SK-N-SH (cell line): Measurements from ENCODE around the gene PDZD8. TPM values are rescaled to one million over a fixed set of nuclear protein-coding genes. Genes with fewer than 3 reads are reported as not detected.

Source experiments
- CTCF ChIA-PET: fragments of 300-600, 350-600 bp; formaldehyde crosslinking; extraction: SDS; loops from one replicate; lab custom pipeline; 2021; lab: Yijun Ruan, JAX
- POLR2A ChIA-PET: fragments of 350-600 bp; sonication (Branson Sonifier 250); formaldehyde crosslinking; extraction: SDS; loops from one replicate; lab custom pipeline; 2020; ENCODE audit warnings: antibody characterized with exemption, inconsistent platforms; lab: Yijun Ruan, JAX
- DNase-seq: peaks from one replicate; pipeline ENCODE4 v3.0.0; 2012
- H2AFZ ChIP-seq: fragments of 200-600 bp; sonication (generic); 2 replicates; pipeline ENCODE4 v1.8.1; 2016; ENCODE audit warnings: antibody characterized with exemption, mild to moderate bottlenecking, low read depth
- H3F3A ChIP-seq: fragments of 200-600 bp; sonication (generic); replicated peaks from 2 replicates; pipeline ENCODE3; 2016; ENCODE audit warnings: antibody characterized with exemption, mild to moderate bottlenecking; ENCODE audit not compliant: insufficient read depth
- H3K27ac ChIP-seq, 2 experiments: fragments of 200-500 bp in 1 of 2; fragments of 200-600 bp in 1 of 2; sonication (Bioruptor generic) in 1 of 2; sonication (generic), shearing (Covaris generic) in 1 of 2; 2 replicates each; pipeline versions ENCODE4 v1.5.1 to v1.6.1; 2014 to 2016; ENCODE audit warnings: low read depth in 2 of 2, inconsistent platforms in 1 of 2, low read length in 1 of 2, mild to moderate bottlenecking in 1 of 2, mixed read lengths in 1 of 2
- H3K27me3 ChIP-seq: fragments of 200-600 bp; sonication (generic), shearing (Covaris generic); 2 replicates; pipeline ENCODE4 v1.6.1; 2016; ENCODE audit warnings: mixed run types; ENCODE audit not compliant: insufficient read depth
- H3K36me3 ChIP-seq, 2 experiments: fragments of 200-500 bp in 1 of 2; fragments of 200-600 bp in 1 of 2; sonication (Bioruptor generic) in 1 of 2; sonication (generic) in 1 of 2; replicated peaks in 1 of 2; 2 replicates each; pipeline versions ENCODE3 to v1.5.1; 2014 to 2016; ENCODE audit warnings: low read length in 1 of 2, mild to moderate bottlenecking in 1 of 2; ENCODE audit not compliant: insufficient read depth in 2 of 2, control insufficient read depth in 1 of 2
- H3K4me1 ChIP-seq, 2 experiments: fragments of 200-500 bp in 1 of 2; fragments of 200-600 bp in 1 of 2; sonication (Bioruptor generic) in 1 of 2; sonication (generic), shearing (Covaris generic) in 1 of 2; 2 replicates each; pipeline versions ENCODE4 v1.5.1 to v1.6.1; 2014 to 2016; ENCODE audit warnings: low read depth in 1 of 2, low read length in 1 of 2, mixed run types in 1 of 2; ENCODE audit not compliant: insufficient read depth in 2 of 2, control insufficient read depth in 1 of 2
- H3K4me2 ChIP-seq: fragments of 200-600 bp; sonication (generic), shearing (Covaris generic); 2 replicates; pipeline ENCODE4 v1.6.1; 2017; ENCODE audit warnings: mixed run types
- H3K4me3 ChIP-seq, 2 experiments: fragments of 200-500 bp in 1 of 2; fragments of 200-600 bp in 1 of 2; sonication (Bioruptor generic) in 1 of 2; sonication (generic), shearing (Covaris generic) in 1 of 2; 2 replicates each; pipeline versions ENCODE4 v1.5.1 to v1.8.1; 2014 to 2016; ENCODE audit warnings: low read depth in 2 of 2, inconsistent platforms in 1 of 2, low read length in 1 of 2, mild to moderate bottlenecking in 1 of 2, mixed read lengths in 1 of 2, moderate library complexity in 1 of 2
- H3K79me2 ChIP-seq: fragments of 200-600 bp; sonication (generic); 2 replicates; pipeline ENCODE4 v1.8.1; 2017; ENCODE audit warnings: mild to moderate bottlenecking; ENCODE audit not compliant: insufficient read depth
- H3K9ac ChIP-seq: fragments of 200-600 bp; sonication (generic); 2 replicates; pipeline ENCODE4 v1.6.1; 2017; ENCODE audit warnings: mixed run types
- H3K9me2 ChIP-seq: fragments of 200-600 bp; sonication (generic); 2 replicates; pipeline ENCODE4 v1.6.1; 2017; ENCODE audit warnings: mixed run types
- H3K9me3 ChIP-seq: fragments of 200-600 bp; sonication (generic); 2 replicates; pipeline ENCODE4 v1.6.1; 2017; ENCODE audit warnings: mixed run types, mild to moderate bottlenecking, moderate library complexity
- H4K20me1 ChIP-seq: fragments of 200-600 bp; sonication (generic); 2 replicates; pipeline ENCODE4 v1.6.1; 2017; ENCODE audit warnings: mild to moderate bottlenecking, mixed run types; ENCODE audit not compliant: insufficient read depth
- CHD2 ChIP-seq: fragments of 150-350 bp; IDR thresholded peaks from 2 replicates; pipeline ENCODE4 v1.6.1; 2018; ENCODE audit warnings: low read length; ENCODE audit not compliant: partially characterized antibody
- CTCF ChIP-seq: fragments of 200-600 bp; sonication (generic); IDR thresholded peaks from 2 replicates; pipeline ENCODE4 v1.6.1; 2017; ENCODE audit warnings: antibody characterized with exemption, mild to moderate bottlenecking, moderate library complexity
- ELF1 ChIP-seq: IDR thresholded peaks from 2 replicates; pipeline ENCODE4 v1.4.0; 2012
- FOSL2 ChIP-seq: IDR thresholded peaks from 2 replicates; pipeline ENCODE4 v1.4.0; 2012; ENCODE audit warnings: low read depth, mild to moderate bottlenecking, moderate library complexity, borderline replicate concordance
- FOXJ3 ChIP-seq: sonication (generic); formaldehyde crosslinking; IDR thresholded peaks from 2 replicates; pipeline ENCODE4 v1.5.1; 2020; ENCODE audit warnings: mild to moderate bottlenecking, missing genetic modification reagents
- GATA2 ChIP-seq: sonication (generic); formaldehyde crosslinking; IDR thresholded peaks from 2 replicates; pipeline ENCODE4 v1.5.0; 2020; ENCODE audit warnings: mild to moderate bottlenecking, missing genetic modification reagents
- IRF3 ChIP-seq: fragments of 150-350 bp; IDR thresholded peaks from 2 replicates; pipeline ENCODE4 v1.6.1; 2016; ENCODE audit warnings: mild to moderate bottlenecking, low read depth, low read length
- JUND ChIP-seq: IDR thresholded peaks from 2 replicates; pipeline ENCODE4 v1.4.0; 2012
- NFIC ChIP-seq: IDR thresholded peaks from 2 replicates; pipeline ENCODE4 v1.4.0; 2012; ENCODE audit warnings: borderline replicate concordance
- RAD21 ChIP-seq: IDR thresholded peaks from 2 replicates; pipeline ENCODE4 v1.6.1; 2012; ENCODE audit warnings: mild to moderate bottlenecking, low read length
- USF1 ChIP-seq: IDR thresholded peaks from 2 replicates; pipeline ENCODE4 v1.4.0; 2012; ENCODE audit warnings: low read depth, borderline replicate concordance
- USF2 ChIP-seq: fragments of 150-350 bp; IDR thresholded peaks from 2 replicates; pipeline ENCODE4 v1.6.1; 2017; ENCODE audit warnings: antibody characterized with exemption, low read length, low read depth, borderline replicate concordance
- WGBS: methylation state at CpG from one replicate; pipeline ENCODE4 v1.1.6; 2017; ENCODE audit warnings: low lambda C conversion rate; 5-methylcytosine and 5-hydroxymethylcytosine counted together
- polyA plus RNA-seq, 3 experiments: library from polyadenylated mRNA; depleted of rRNA; stranded (reverse); fragments of >200 nt; gene quantifications; 2 replicates each; pipeline ENCODE4 v1.2.3, GENCODE V29; 2012
- TF ChIP-seq, protein P1 (sequence below): IDR thresholded peaks from 2 replicates; pipeline ENCODE4 v1.4.0; 2012; ENCODE audit warnings: low read depth, borderline replicate concordance
- TF ChIP-seq, protein P2 (sequence below): IDR thresholded peaks from 2 replicates; pipeline ENCODE4 v1.4.0; 2012; ENCODE audit warnings: low read depth

PDZD8 gene
- polyA plus RNA-seq, 1 of the 3 experiments (the other 2 are of a cell fraction): 6.6 TPM

DNA sequence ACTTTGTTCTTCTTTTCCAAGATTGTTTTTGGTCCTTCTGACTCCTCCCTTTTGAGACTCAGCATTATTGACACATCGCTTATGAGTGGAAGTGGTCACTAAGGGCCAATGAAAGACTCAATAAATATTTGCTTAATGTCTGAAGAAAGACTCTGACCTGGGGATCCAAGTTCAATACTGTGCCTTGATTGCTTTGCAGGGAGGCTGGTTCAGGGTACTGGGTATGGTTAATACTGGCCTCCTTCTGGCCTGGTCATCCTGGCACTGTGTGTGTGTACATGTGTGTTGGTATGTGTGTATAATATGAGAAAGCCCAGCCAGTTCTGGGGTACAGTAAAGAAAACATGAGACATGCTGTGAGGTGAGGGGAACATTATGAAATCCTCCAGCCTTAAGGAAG is 7.6 kb upstream of the PDZD8 start:
- Histone ChIP-seq H3K27me3 (peaks cover 17% of the 10 kb centered on the region), H3K27ac (no peak overlapping the region), H2AFZ (no peak overlapping the region), H3F3A (no peaks in the 10 kb centered on the region), H3K9me2 (no peaks in the 10 kb centered on the region), H3K9me3 (no peaks in the 10 kb centered on the region), H3K4me3 (no peak overlapping the region), H3K79me2 (no peaks in the 10 kb centered on the region), H3K4me1 (no peaks in the 10 kb centered on the region; a peak in 1 of 4 replicates), H3K36me3 (no peaks in the 10 kb centered on the region), H4K20me1 (no peaks in the 10 kb centered on the region), H3K4me2 (no peak overlapping the region), H3K9ac (no peak overlapping the region)
- WGBS: 58% methylated on average over 1 of the region's 1 CpG
- POLR2A ChIA-PET: no interaction called here
- no peak for TF ChIP-seq NFIC
- TF ChIP-seq CTCF: no peak
- TF ChIP-seq ELF1: no peak
- TF ChIP-seq GATA2 (CRISPR knock-in tag): no peak
- no peak for TF ChIP-seq USF1
- TF ChIP-seq, protein P1, sequence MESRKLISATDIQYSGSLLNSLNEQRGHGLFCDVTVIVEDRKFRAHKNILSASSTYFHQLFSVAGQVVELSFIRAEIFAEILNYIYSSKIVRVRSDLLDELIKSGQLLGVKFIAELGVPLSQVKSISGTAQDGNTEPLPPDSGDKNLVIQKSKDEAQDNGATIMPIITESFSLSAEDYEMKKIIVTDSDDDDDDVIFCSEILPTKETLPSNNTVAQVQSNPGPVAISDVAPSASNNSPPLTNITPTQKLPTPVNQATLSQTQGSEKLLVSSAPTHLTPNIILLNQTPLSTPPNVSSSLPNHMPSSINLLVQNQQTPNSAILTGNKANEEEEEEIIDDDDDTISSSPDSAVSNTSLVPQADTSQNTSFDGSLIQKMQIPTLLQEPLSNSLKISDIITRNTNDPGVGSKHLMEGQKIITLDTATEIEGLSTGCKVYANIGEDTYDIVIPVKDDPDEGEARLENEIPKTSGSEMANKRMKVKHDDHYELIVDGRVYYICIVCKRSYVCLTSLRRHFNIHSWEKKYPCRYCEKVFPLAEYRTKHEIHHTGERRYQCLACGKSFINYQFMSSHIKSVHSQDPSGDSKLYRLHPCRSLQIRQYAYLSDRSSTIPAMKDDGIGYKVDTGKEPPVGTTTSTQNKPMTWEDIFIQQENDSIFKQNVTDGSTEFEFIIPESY: no peak
- TF ChIP-seq USF2: no peak
- TF ChIP-seq, protein P2, sequence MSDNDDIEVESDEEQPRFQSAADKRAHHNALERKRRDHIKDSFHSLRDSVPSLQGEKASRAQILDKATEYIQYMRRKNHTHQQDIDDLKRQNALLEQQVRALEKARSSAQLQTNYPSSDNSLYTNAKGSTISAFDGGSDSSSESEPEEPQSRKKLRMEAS: no peak
- no peak for TF ChIP-seq JUND
- no peak for TF ChIP-seq FOSL2
- no peak for TF ChIP-seq CHD2
- TF ChIP-seq RAD21: no peak
- TF ChIP-seq IRF3: no peak
- no peak for TF ChIP-seq FOXJ3 (CRISPR knock-in tag)
- DNase-seq: no peak
- CTCF ChIA-PET: no interaction called here
